ENCODE measurements around the gene MMP20. TPM values are rescaled to one million over a fixed set of nuclear protein-coding genes. Genes with fewer than 3 reads are reported as not detected.
"Not testable (repeated sequence)": the region's sequence is repeated elsewhere in the genome, so short reads cannot be mapped to it uniquely, and the experiment has no call there.

The MMP20 gene
- not detected for total RNA-seq

GRCh38 chr11:102625177-102625576 lies at the start of gene MMP20:
MMP20 (minus strand) TSS chr11:102625332; CDS start chr11:102625319, 13 bp downstream.
- ATAC-seq (no peak), DNase-seq (ENCODE audit: low spot score) (no peak)

- no peak for ATAC-seq
- no peak for DNase-seq (ENCODE audit: low spot score)
These were observed 44.5 kb upstream of the MMP20 start for GRCh38 chr11:102669664-102670063.

- peak; percentile 91 for ATAC-seq
- no peak for DNase-seq (ENCODE audit: low spot score)
These were observed 41.3 kb upstream of the MMP20 start for GRCh38 chr11:102666331-102666957.

GRCh38 chr11:102664001-102664752 lies 39.0 kb upstream of the MMP20 start:
- no peak for DNase-seq (ENCODE audit: low spot score)
- ATAC-seq = peak; percentile 39

GRCh38 chr11:102662607-102663006 lies 37.5 kb upstream of the MMP20 start:
- ATAC-seq = no peak
- DNase-seq (ENCODE audit: low spot score) = no peak

- ATAC-seq (no peak), DNase-seq (ENCODE audit: low spot score) (no peak)
These were observed 35.9 kb upstream of the MMP20 start for GRCh38 chr11:102661040-102661439.

- DNase-seq (ENCODE audit: low spot score) = no peak
- ATAC-seq = no peak
These were observed 31.4 kb upstream of the MMP20 start for GRCh38 chr11:102656528-102656927.

- DNase-seq (ENCODE audit: low spot score) (no peak), ATAC-seq (no peak)
These were observed 30.4 kb upstream of the MMP20 start for GRCh38 chr11:102655547-102655946.

- DNase-seq (ENCODE audit: low spot score) = no peak
- ATAC-seq = no peak
These were observed 29.6 kb upstream of the MMP20 start for GRCh38 chr11:102654761-102655160.

GRCh38 chr11:102653744-102654291 lies 28.7 kb upstream of the MMP20 start:
- DNase-seq (ENCODE audit: low spot score) (no peak), ATAC-seq (no peak)

- no peak for ATAC-seq
These were observed 22.3 kb upstream of the MMP20 start for GRCh38 chr11:102647430-102647829.

GRCh38 chr11:102643941-102644340 lies 18.8 kb upstream of the MMP20 start:
- ATAC-seq = no peak
- DNase-seq (ENCODE audit: low spot score) = no peak

More at GRCh38 chr11:102647430-102647829, 22.3 kb upstream of the MMP20 start:
- no peak for DNase-seq (ENCODE audit: low spot score)

GRCh38 chr11:102640946-102641345 lies 15.8 kb upstream of the MMP20 start:
- ATAC-seq = peak; percentile 95

GRCh38 chr11:102639656-102640055 lies 14.5 kb upstream of the MMP20 start:
- DNase-seq (ENCODE audit: low spot score) = no peak
- ATAC-seq = no peak

More at GRCh38 chr11:102640946-102641345, 15.8 kb upstream of the MMP20 start:
- peak; percentile 72 for DNase-seq (ENCODE audit: low spot score)

GRCh38 chr11:102637731-102638130 lies 12.6 kb upstream of the MMP20 start:
- DNase-seq (ENCODE audit: low spot score) (no peak), ATAC-seq (peak; percentile 75)

GRCh38 chr11:102633385-102634026 lies 8.4 kb upstream of the MMP20 start:
- no peak for ATAC-seq
- DNase-seq (ENCODE audit: low spot score) = no peak

- no peak for ATAC-seq
- no peak for DNase-seq (ENCODE audit: low spot score)
These were observed 6.9 kb upstream of the MMP20 start for GRCh38 chr11:102632026-102632425.

GRCh38 chr11:102630598-102631448 lies 5.7 kb upstream of the MMP20 start:
- DNase-seq (ENCODE audit: low spot score) (peak; percentile 79), ATAC-seq (peak; percentile 97)

- not testable (repeated sequence) for ATAC-seq; DNase-seq (ENCODE audit: low spot score)
These were observed 4.8 kb upstream of the MMP20 start for GRCh38 chr11:102629908-102630307.

- no peak for DNase-seq (ENCODE audit: low spot score)
- ATAC-seq = no peak
These were observed 1.5 kb upstream of the MMP20 start for GRCh38 chr11:102626676-102627075.

- no peak for ATAC-seq
These were observed 1.1 kb downstream of the MMP20 start for GRCh38 chr11:102623998-102624397.

More at GRCh38 chr11:102623998-102624397, 1.1 kb downstream of the MMP20 start:
- DNase-seq (ENCODE audit: low spot score) = no peak
